IPS DF 6.9 (cell line): ENCODE measurements around the gene DPP3.

Experiments used
- DNase-seq: peaks from one replicate; pipeline ENCODE4 v3.0.0-alpha.2; 2013; ENCODE audit warnings: low read depth, low spot score
- H3K27ac ChIP-seq: one replicate; pipeline ENCODE4 v1.5.1; 2013; ENCODE audit warnings: low read length, control low read depth
- H3K27me3 ChIP-seq: 2 replicates; pipeline ENCODE4 v1.6.1; 2013; ENCODE audit warnings: mild to moderate bottlenecking, low read length; ENCODE audit not compliant: control insufficient read depth, insufficient read depth
- H3K36me3 ChIP-seq: 2 replicates; pipeline ENCODE4 v1.6.1; 2013; ENCODE audit warnings: low read length; ENCODE audit not compliant: control insufficient read depth, insufficient read depth
- H3K4me1 ChIP-seq: 2 replicates; pipeline ENCODE4 v1.6.1; 2013; ENCODE audit warnings: low read length; ENCODE audit not compliant: control insufficient read depth, insufficient read depth
- H3K4me3 ChIP-seq: 2 replicates; pipeline ENCODE4 v1.5.1; 2013; ENCODE audit warnings: mild to moderate bottlenecking, low read length
- H3K9me3 ChIP-seq: 2 replicates; pipeline ENCODE4 v1.6.1; 2013; ENCODE audit warnings: low read length, inconsistent platforms; ENCODE audit not compliant: control insufficient read depth, insufficient read depth
- WGBS: extraction: QIAGEN DNeasy Blood & Tissue Kit; methylation state at CpG from one replicate; pipeline ENCODE4 v1.1.7; 2013; ENCODE audit warnings: mixed read lengths, missing lambda C conversion rate; ENCODE audit not compliant: insufficient read length, insufficient coverage; 5-methylcytosine and 5-hydroxymethylcytosine counted together

The DPP3 gene

GRCh38 chr11:66546368-66546965, 66.2 kb downstream of the DPP3 start, which contains the start of gene ACTN3:
Gene ACTN3 (plus strand): TSS chr11:66546903. CDS start chr11:66546938, 35 bp downstream.
- H3K4me3 ChIP-seq, result peak within 1 kb of the TSS; percentile 82
- no peak for DNase-seq
- WGBS, result no CpG with 5 or more reads among the region's 37 CpGs
- H3K4me1 ChIP-seq, result peaks cover 2% of the 10 kb centered on the region; the same call in 1 of the 2 replicates
- H3K27ac ChIP-seq, result no peak within 1 kb of the TSS
- H3K36me3 ChIP-seq, result no peaks in the 10 kb centered on the region
- no peaks in the 10 kb centered on the region for H3K27me3 ChIP-seq
- H3K9me3 ChIP-seq, result no peaks in the 10 kb centered on the region

DNA sequence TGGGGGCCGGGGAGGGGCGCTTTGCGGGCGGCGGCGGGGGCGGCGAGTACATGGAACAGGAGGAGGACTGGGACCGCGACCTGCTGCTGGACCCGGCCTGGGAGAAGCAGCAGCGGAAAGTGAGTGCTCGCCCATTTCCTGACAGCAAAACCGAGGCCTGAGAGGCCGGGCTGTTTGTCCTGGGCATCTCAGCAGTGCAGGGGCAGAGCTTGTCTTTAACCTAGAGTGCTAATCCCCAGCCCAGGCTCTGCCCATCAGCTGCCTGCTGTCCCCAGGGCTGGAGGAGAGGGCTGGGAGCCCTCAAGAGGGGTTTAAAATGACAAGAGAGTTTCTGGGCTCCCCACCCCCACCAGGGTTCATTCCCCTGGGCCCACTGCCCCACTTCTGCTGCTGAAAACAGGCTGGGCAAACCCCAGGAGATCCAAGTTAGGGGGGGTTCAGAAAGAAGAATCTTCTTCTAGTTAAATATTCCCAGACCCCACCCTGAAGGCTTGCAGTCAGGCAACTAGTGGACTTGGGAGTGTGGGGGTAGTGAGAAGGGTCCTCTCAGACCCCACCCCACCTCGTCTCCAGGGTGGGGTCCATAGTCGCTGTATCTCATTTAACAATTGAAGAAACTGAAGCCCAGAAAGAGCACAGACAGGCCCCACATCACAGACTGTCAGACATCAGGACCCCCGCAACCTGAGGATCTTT, 66.9 kb downstream of the DPP3 start:
- peak overlapping the region; percentile 82; the same call in 1 of the 2 replicates for H3K4me3 ChIP-seq
- no peaks in the 10 kb centered on the region for H3K36me3 ChIP-seq
- H3K27me3 ChIP-seq, result no peaks in the 10 kb centered on the region
- no peak for DNase-seq
- peaks cover 2% of the 10 kb centered on the region; the same call in 1 of the 2 replicates for H3K4me1 ChIP-seq
- H3K9me3 ChIP-seq, result no peaks in the 10 kb centered on the region
- no peak overlapping the region for H3K27ac ChIP-seq
- no CpG with 5 or more reads among the region's 18 CpGs for WGBS

- Histone ChIP-seq H3K36me3 (no peaks in the 10 kb centered on the region), H3K9me3 (no peaks in the 10 kb centered on the region), H3K27me3 (no peaks in the 10 kb centered on the region), H3K4me3 (peak overlapping the region; percentile 82; the same call in 1 of the 2 replicates), H3K4me1 (peaks cover 2% of the 10 kb centered on the region; the same call in 1 of the 2 replicates), H3K27ac (no peak overlapping the region)
- DNase-seq, result no peak
- no CpG with 5 or more reads among the region's 5 CpGs for WGBS
These were observed 67.4 kb downstream of the DPP3 start for GRCh38 chr11:66547662-66548009.

DNA sequence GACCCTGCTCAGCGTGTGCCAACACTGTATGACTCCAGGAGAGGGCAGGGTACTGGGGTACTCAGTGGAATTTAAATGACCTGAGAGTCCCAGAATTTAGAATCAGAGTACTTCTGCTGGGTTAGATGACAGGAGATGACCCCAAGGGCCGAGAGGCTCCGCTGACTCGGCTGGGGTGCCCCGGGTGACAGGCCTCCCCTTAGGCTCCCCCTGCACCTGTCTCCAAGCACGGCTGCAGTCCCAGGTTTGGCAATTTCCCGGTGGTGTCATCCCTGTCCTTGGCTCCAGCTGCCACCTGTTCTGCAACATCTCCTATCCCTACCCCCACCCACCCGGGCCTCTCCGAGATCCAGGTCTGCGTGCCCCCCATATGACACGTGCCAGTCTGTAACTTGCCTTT, 67.8 kb downstream of the DPP3 start:
- H3K36me3 ChIP-seq, result no peaks in the 10 kb centered on the region

GRCh38 chr11:66548774-66549630, 68.8 kb downstream of the DPP3 start:
- peaks cover 2% of the 10 kb centered on the region; the same call in 1 of the 2 replicates for H3K4me1 ChIP-seq
- H3K4me3 ChIP-seq, result no peak overlapping the region
- DNase-seq, result no peak
- H3K36me3 ChIP-seq, result no peaks in the 10 kb centered on the region
- no CpG with 5 or more reads among the region's 16 CpGs for WGBS
- H3K9me3 ChIP-seq, result no peaks in the 10 kb centered on the region
- H3K27ac ChIP-seq, result no peak overlapping the region
- no peaks in the 10 kb centered on the region for H3K27me3 ChIP-seq

More for the DNA sequence above, 67.8 kb downstream of the DPP3 start:
- WGBS, result no CpG with 5 or more reads among the region's 11 CpGs
- Histone ChIP-seq H3K4me3 (peak overlapping the region; percentile 8; the same call in 1 of the 2 replicates), H3K4me1 (peaks cover 2% of the 10 kb centered on the region; the same call in 1 of the 2 replicates), H3K27me3 (no peaks in the 10 kb centered on the region), H3K27ac (no peak overlapping the region), H3K9me3 (no peaks in the 10 kb centered on the region)
- DNase-seq, result no peak

- no peak overlapping the region for H3K27ac ChIP-seq
- no peaks in the 10 kb centered on the region for H3K9me3 ChIP-seq
These were observed 69.5 kb downstream of the DPP3 start for GRCh38 chr11:66549696-66550095.

DNA sequence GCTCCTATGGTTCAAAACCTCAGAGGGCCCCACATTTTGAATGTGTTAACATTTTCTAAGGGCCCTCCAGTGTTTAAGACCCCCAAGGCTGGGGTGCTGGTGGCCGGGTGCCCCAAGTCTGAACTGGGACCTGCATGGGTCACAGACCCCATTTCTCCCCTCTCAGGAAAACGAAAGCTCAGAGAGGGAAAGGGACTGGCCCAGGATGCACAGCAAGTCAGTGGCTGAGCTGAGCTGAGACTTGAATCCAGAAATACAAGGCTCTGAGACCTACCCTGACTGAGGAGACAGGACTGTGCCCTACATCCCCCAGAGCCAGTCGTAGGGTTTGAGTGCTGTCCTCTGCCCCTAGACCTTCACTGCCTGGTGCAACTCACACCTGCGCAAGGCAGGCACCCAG, 70.7 kb downstream of the DPP3 start:
- no peaks in the 10 kb centered on the region for H3K9me3 ChIP-seq
- H3K27ac ChIP-seq, result no peak overlapping the region
- H3K4me3 ChIP-seq, result no peak overlapping the region
- DNase-seq, result no peak
- peaks cover 7% of the 10 kb centered on the region for H3K36me3 ChIP-seq
- WGBS, result no CpG with 5 or more reads among the region's 4 CpGs
- peaks cover 2% of the 10 kb centered on the region; the same call in 1 of the 2 replicates for H3K4me1 ChIP-seq
- H3K27me3 ChIP-seq, result no peaks in the 10 kb centered on the region

More at GRCh38 chr11:66549696-66550095, 69.5 kb downstream of the DPP3 start:
- no peak for DNase-seq
- WGBS, result no CpG with 5 or more reads among the region's 3 CpGs
- peaks cover 2% of the 10 kb centered on the region; the same call in 1 of the 2 replicates for H3K4me1 ChIP-seq
- peaks cover 3% of the 10 kb centered on the region; the same call in 1 of the 2 replicates for H3K36me3 ChIP-seq
- no peak overlapping the region for H3K4me3 ChIP-seq
- no peaks in the 10 kb centered on the region for H3K27me3 ChIP-seq

DNA sequence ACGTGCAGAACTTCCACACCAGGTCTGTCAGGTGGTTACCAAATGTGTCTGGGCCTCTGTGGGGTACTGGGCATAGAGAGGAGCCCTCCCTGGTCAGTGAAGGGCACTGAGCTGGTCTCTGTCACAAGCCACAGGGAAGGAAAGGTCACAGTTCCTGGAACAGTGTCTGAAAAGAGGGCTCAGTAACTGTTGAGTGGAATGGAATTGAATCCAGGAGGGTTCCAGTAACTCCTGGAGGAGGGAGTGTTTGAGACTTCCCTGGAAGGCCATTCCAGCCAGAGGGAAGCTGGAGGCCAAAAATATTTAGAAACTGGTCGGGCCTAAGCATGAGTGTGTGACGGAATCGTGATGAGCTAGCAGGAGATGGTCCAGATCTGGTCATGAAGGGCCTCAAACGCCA, 74.4 kb downstream of the DPP3 start:
- no peaks in the 10 kb centered on the region for H3K27me3 ChIP-seq
- no peak overlapping the region for H3K27ac ChIP-seq
- no peaks in the 10 kb centered on the region for H3K4me1 ChIP-seq
- H3K36me3 ChIP-seq, result peaks cover 26% of the 10 kb centered on the region
- WGBS, result no CpG with 5 or more reads among the region's 5 CpGs
- DNase-seq, result no peak
- H3K9me3 ChIP-seq, result no peaks in the 10 kb centered on the region
- no peak overlapping the region for H3K4me3 ChIP-seq

- no peaks in the 10 kb centered on the region for H3K27me3 ChIP-seq
- no peak for DNase-seq
- H3K27ac ChIP-seq, result no peak overlapping the region
- no CpG with 5 or more reads among the region's 3 CpGs for WGBS
- H3K9me3 ChIP-seq, result no peaks in the 10 kb centered on the region
- peaks cover 28% of the 10 kb centered on the region for H3K36me3 ChIP-seq
- no peak overlapping the region for H3K4me3 ChIP-seq
- H3K4me1 ChIP-seq, result no peaks in the 10 kb centered on the region
These were observed 75.2 kb downstream of the DPP3 start for GRCh38 chr11:66555416-66555815.

- Histone ChIP-seq H3K4me3 (no peak overlapping the region), H3K36me3 (peaks cover 32% of the 10 kb centered on the region), H3K27me3 (no peaks in the 10 kb centered on the region), H3K4me1 (no peaks in the 10 kb centered on the region), H3K27ac (no peak overlapping the region), H3K9me3 (no peaks in the 10 kb centered on the region)
- no CpG with 5 or more reads among the region's 7 CpGs for WGBS
- no peak for DNase-seq
These were observed 75.9 kb downstream of the DPP3 start for GRCh38 chr11:66556086-66556485.
